ENCODE results near the gene SLC6A2. TPM values are rescaled to one million over a fixed set of nuclear protein-coding genes. Genes with fewer than 3 reads are reported as not detected.

Gene SLC6A2
- total RNA-seq, 2 donors from 2014 or later, result not detected

GRCh38 chr16:55701442-55702319, 45.9 kb downstream of the SLC6A2 start:
- TF ChIP-seq, protein P1, sequence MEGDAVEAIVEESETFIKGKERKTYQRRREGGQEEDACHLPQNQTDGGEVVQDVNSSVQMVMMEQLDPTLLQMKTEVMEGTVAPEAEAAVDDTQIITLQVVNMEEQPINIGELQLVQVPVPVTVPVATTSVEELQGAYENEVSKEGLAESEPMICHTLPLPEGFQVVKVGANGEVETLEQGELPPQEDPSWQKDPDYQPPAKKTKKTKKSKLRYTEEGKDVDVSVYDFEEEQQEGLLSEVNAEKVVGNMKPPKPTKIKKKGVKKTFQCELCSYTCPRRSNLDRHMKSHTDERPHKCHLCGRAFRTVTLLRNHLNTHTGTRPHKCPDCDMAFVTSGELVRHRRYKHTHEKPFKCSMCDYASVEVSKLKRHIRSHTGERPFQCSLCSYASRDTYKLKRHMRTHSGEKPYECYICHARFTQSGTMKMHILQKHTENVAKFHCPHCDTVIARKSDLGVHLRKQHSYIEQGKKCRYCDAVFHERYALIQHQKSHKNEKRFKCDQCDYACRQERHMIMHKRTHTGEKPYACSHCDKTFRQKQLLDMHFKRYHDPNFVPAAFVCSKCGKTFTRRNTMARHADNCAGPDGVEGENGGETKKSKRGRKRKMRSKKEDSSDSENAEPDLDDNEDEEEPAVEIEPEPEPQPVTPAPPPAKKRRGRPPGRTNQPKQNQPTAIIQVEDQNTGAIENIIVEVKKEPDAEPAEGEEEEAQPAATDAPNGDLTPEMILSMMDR (IDR thresholded peaks at IDR 0.05), result peak; percentile 32 to 72
- H3K36me3 ChIP-seq, result no peaks in the 10 kb centered on the region
- peak; percentile 67 for DNase-seq (ENCODE audit: low spot score)

DNA sequence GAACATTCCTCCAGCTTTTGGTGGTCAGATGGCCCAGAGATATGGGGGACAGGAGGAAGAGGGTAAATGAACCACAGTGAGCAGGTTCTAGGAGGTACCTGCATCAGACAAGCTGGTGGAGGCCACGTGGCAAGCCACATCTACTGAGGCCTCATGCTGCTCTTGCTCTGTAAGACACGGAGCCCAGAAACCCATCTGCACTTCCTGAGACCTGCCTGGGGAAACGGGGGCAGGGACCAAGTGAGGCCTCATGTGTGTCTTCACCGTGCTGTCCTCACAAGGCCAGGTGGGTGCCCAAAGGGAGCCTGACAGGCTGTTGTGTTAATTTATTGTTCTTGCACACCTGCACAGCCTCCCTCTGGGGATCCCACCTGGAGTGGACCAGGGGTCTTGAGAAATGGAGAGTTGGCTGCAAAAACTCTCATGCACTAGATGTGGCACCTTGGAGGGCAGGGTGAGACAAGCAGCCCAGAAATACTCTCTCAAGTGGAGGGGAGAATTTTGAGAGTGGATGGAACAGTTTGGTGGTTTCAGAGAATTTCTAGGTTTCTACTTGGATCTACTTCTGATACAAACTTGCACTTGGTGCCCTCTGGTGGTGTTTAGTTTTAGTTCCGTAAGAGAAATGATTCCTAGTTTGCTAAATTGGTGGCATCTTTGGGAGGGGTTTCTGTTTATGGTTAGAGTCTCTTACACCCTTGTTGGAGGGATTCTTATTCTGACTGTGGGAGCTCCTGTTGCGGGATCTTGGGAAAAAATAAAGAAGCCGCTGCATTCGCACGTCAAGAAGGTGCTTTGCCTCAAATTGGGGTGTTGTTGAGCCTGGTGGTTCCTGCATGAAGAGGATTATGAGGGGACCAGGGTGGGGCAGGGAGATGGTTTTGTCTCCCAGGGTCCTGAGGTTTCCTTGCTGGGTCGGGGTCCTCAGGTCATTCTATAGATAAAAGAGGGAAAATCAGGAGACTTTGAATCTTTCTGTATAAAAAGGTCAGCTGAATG, 47.5 kb downstream of the SLC6A2 start:
- H3K27me3 ChIP-seq, result no peaks in the 10 kb centered on the region
- no peaks in the 10 kb centered on the region for H3K4me1 ChIP-seq
- H3K9me3 ChIP-seq, result no peaks in the 10 kb centered on the region
- H3K27ac ChIP-seq, result no peak overlapping the region
- no peaks in the 10 kb centered on the region for H3K36me3 ChIP-seq
- TF ChIP-seq, protein P1 (IDR thresholded peaks at IDR 0.05), result peak; percentile 25 to 66
- H3K4me3 ChIP-seq, result no peak overlapping the region
- DNase-seq (ENCODE audit: low spot score), result peak; percentile 50

More at GRCh38 chr16:55701442-55702319, 45.9 kb downstream of the SLC6A2 start:
- Histone ChIP-seq H3K4me3 (no peak overlapping the region), H3K27me3 (no peaks in the 10 kb centered on the region), H3K9me3 (no peaks in the 10 kb centered on the region), H3K4me1 (no peaks in the 10 kb centered on the region), H3K27ac (no peak overlapping the region)

- Histone ChIP-seq H3K4me1 (no peaks in the 10 kb centered on the region), H3K4me3 (no peak overlapping the region), H3K27me3 (no peaks in the 10 kb centered on the region), H3K27ac (no peak overlapping the region), H3K9me3 (no peaks in the 10 kb centered on the region), H3K36me3 (no peaks in the 10 kb centered on the region)
- TF ChIP-seq, protein P1 (IDR thresholded peaks at IDR 0.05), result no peak
- peak; percentile 34 for DNase-seq (ENCODE audit: low spot score)
These were observed 51.1 kb downstream of the SLC6A2 start for GRCh38 chr16:55706739-55707384.

DNA sequence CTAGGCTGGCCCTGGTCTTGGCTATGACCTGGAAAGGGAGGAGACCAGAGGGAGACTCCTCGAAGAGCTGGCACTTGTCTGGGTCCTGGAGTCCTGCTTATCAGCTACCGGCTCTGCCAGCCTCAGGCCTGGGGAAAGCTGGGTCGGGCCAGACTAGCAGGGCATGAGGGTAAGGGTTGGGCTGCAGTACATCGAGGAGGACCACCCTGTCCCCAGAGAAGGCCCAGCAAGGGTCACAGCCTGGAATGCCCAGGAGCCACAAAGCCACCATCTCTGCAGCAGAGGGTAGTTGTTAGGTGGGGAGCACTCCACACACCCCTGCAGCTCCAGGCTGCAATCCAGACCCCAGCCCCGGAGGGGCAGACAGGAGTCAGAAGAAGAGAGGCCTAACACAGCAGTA, 54.0 kb downstream of the SLC6A2 start:
- H3K4me1 ChIP-seq, result no peaks in the 10 kb centered on the region
- H3K9me3 ChIP-seq, result no peaks in the 10 kb centered on the region
- H3K27ac ChIP-seq, result no peak overlapping the region
- no peaks in the 10 kb centered on the region for H3K27me3 ChIP-seq
- H3K36me3 ChIP-seq, result no peaks in the 10 kb centered on the region
- peak; percentile 51 for DNase-seq (ENCODE audit: low spot score)
- no peak overlapping the region for H3K4me3 ChIP-seq
- TF ChIP-seq, protein P1 (IDR thresholded peaks at IDR 0.05), result no peak

DNA sequence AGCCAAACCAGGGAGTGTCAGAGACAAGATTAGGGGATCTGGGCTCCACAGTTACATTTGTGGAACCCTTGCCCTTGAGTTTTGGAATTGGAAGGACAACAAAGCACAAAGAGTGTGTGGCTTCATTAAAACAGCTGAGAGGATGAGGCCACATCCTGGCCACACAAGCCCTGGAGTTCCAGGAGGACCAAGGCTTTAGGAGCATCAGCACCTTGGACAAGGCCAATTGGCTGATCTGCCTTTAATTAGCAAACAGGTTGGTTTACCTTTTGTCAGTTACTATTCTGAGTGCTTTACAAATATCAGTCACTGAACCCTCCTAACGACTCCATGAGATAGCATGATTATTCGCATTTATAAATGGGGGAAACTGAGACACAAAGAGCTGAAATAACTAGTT, 54.7 kb downstream of the SLC6A2 start:
- Histone ChIP-seq H3K9me3 (no peaks in the 10 kb centered on the region), H3K4me3 (no peak overlapping the region), H3K4me1 (no peaks in the 10 kb centered on the region), H3K27ac (no peak overlapping the region), H3K27me3 (no peaks in the 10 kb centered on the region), H3K36me3 (no peaks in the 10 kb centered on the region)
- TF ChIP-seq, protein P1 (IDR thresholded peaks at IDR 0.05), result no peak
- DNase-seq (ENCODE audit: low spot score), result no peak

Measured in right atrium auricular region (tissue), 2 donors.